Stimulated activated naive CD4-positive, alpha-beta T cell treated with Interleukin-2 at 50 U/mL for 16 hours (primary cell): Measurements from ENCODE around the gene ERGIC3.
"Not testable (repeated sequence)": the region's sequence is repeated elsewhere in the genome, so short reads cannot be mapped to it uniquely, and the experiment has no call there.

Experiments used
- DNase-seq: peaks from one replicate; lab custom pipeline; 2025; lab: John Stamatoyannopoulos, UW

Gene ERGIC3

DNA sequence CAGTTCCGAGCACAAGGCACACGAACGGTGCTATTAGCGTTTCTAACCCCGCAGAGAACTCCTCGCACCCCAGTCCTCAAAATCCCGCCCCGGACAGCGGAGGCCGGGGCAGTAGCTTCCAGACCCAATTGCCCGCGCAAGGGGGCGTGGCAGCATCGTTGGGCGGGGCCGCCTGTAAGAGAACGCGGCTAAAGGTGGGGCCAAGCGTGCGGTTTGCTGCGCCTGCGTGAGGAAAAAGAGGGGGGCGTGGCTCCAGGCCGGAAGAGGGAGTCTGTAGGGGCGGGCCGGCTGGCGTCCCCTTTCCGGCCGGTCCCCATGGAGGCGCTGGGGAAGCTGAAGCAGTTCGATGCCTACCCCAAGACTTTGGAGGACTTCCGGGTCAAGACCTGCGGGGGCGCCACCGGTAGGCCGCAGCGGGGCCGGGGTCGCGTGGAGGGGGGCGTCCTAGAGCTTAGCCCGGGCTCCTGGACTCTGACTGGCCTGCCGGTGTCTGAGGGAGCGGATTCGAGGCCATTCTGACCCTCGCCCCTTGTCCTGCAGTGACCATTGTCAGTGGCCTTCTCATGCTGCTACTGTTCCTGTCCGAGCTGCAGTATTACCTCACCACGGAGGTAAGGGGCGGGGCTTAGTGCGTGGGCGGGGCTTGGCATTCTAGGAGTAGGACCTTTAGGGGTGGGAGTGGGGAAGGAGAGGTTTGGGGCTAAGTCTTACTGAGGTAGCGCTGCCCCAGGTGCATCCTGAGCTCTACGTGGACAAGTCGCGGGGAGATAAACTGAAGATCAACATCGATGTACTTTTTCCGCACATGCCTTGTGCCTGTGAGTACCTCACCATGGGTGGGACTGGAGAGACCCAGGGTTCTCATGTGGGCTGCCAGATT, at the start of gene ERGIC3:
ERGIC3 (plus strand) TSS at position 296 of the 880 bp plus-strand sequence; CDS start at position 316, 20 bp downstream.
- peak; percentile 95 for DNase-seq

DNA sequence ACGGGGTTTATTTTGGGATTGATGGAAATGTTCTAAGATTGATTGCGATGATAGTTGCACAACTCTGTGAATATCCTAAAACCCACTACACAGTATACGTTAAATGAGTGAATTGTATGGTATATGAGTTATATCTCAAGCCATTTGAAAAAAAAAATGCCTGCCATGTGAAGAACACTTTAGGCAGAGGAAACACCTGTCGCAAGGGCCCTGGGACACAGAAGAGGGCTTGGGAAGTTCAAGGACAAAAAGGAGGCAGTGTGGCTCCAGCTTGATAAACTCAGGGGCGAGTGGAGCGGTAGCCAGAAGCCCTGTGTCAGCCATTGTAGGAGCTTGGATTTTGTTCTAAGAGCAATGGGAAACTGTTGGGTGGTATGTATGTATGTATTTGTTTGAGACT, 49.5 kb upstream of the ERGIC3 start:
- DNase-seq = no peak

DNA sequence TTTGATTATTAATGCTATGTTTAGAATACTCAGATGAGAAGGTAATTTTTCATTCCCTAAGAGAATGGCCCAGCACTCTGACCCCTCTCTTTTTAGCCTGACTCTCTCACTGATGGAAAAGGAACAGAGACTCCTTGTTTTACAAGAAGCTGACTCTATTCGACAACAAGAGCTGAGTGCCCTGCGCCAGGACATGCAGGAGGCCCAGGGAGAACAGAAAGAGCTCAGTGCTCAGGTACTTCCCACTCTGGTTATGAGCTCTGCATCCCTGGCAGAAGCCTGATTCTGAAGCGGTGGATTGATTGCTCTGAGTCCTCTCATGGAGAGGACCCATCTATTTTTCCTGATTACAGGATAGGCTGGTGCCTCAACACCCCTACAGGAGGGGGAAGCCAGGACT, 45.4 kb upstream of the ERGIC3 start:
- no peak for DNase-seq

DNA sequence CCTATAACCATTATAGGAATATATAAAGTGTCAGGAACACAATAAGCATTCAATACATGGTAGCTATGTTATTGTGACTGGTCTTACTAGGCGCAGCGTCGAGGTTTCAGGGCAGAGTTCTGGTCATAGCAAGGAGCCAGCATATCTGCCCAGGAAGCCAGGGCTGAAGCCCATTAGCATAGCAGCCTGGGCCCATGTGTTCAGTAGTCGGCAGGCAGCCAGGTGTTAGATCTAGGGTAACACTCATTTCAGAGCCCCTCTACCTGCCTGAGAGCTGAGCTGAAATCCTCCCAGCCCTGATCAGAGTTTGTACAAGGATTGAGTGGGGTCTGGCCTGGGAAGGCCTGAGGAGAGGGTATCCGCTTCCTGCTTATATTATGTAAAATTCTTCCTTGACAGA, 44.6 kb upstream of the ERGIC3 start:
- no peak for DNase-seq

DNA sequence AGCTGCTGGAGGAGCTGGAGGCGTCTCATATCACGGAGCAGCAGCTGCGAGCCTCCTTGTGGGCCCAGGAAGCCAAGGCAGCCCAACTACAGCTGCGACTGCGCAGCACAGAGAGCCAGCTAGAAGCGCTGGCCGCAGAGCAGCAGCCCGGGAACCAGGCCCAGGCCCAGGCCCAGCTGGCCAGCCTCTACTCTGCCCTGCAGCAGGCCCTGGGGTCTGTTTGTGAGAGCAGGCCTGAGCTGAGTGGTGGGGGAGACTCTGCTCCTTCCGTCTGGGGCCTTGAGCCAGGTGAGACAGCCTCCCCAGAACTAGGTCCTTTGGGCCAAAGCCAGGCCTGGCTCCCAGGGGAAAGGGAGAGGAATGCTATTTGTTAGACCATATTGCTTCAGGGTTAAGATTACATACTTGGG, 44.1 kb upstream of the ERGIC3 start:
- no peak for DNase-seq

DNA sequence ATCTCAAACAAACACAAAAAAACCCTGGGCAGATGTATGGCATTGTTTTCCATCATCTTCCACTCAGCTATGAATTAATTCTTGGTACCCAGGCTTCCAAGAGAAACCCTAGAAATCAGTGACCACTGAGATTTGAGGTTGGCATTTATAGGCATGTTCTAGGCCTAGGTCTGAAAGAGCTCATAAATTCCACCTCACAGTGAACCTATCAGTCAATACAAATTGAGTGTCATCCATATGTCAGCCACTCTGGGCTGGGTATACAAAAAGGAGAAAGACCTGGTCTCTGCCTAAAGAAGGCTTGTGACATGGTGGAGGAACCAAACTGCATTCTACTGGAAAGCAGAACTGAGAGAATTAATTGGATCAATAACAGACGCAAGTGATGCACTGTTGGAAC, 42.6 kb upstream of the ERGIC3 start:
- no peak for DNase-seq

DNA sequence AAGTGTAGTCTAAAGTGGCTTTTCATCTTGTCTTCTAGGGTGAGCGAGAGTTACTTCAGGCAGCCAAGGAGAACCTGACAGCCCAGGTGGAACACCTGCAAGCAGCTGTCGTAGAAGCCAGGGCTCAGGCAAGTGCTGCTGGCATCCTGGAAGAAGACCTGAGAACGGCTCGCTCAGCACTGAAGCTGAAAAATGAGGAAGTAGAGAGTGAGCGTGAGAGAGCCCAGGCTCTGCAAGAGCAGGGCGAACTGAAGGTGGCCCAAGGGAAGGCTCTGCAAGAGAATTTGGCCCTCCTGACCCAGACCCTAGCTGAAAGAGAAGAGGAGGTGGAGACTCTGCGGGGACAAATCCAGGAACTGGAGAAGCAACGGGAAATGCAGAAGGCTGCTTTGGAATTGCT, 39.5 kb upstream of the ERGIC3 start:
- no peak for DNase-seq

DNA sequence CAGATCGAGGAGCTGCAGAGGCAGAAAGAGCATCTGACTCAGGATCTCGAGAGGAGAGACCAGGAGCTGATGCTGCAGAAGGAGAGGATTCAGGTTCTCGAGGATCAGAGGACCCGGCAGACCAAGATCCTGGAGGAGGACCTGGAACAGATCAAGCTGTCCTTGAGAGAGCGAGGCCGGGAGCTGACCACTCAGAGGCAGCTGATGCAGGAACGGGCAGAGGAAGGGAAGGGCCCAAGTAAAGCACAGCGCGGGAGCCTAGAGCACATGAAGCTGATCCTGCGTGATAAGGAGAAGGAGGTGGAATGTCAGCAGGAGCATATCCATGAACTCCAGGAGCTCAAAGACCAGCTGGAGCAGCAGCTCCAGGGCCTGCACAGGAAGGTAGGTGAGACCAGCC, 38.6 kb upstream of the ERGIC3 start:
- DNase-seq = no peak

DNA sequence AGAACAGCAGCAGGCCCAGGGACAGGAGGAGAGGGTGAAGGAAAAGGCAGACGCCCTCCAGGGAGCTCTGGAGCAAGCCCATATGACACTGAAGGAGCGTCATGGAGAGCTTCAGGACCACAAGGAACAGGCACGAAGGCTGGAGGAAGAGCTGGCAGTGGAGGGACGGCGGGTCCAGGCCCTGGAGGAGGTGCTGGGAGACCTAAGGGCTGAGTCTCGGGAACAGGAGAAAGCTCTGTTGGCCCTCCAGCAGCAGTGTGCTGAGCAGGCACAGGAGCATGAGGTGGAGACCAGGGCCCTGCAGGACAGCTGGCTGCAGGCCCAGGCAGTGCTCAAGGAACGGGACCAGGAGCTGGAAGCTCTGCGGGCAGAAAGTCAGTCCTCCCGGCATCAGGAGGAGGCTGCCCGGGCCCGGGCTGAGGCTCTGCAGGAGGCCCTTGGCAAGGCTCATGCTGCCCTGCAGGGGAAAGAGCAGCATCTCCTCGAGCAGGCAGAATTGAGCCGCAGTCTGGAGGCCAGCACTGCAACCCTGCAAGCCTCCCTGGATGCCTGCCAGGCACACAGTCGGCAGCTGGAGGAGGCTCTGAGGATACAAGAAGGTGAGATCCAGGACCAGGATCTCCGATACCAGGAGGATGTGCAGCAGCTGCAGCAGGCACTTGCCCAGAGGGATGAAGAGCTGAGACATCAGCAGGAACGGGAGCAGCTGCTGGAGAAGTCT, 37.9 kb upstream of the ERGIC3 start:
- DNase-seq = no peak

DNA sequence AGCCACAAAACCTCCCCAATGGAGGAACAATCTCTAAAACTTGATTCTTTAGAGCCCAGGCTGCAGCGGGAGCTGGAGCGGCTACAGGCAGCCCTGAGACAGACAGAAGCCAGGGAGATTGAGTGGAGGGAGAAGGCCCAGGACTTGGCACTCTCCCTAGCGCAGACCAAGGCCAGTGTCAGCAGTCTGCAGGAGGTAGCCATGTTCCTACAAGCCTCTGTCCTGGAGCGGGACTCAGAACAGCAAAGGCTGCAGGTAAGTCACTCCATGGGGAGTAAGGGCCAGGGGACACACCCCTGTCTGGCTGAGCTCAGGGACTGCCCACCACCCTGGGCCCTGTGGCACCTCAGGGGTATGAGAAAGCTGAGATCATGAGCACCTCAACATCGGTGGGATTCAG, 37.1 kb upstream of the ERGIC3 start:
- DNase-seq = no peak

DNA sequence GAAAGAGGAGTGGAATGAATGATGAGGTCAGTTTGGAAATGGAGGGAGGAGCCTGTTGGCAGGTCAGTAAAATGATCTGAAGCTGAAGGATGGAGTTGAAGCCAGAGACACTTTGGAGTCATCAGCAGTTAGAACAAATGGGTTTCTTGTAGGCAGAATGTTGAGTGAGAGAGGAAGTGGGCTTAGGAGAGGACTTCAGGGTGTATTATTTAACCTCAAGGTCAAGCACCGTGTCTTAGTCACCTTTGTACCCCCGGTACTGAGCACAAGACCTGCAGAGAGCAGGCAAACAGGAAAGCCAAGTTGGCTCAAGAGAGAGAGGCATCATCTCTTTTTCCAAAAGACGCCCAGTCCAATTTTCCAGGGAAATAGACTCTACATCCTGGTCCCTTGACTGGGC, 35.7 kb upstream of the ERGIC3 start:
- no peak for DNase-seq

DNA sequence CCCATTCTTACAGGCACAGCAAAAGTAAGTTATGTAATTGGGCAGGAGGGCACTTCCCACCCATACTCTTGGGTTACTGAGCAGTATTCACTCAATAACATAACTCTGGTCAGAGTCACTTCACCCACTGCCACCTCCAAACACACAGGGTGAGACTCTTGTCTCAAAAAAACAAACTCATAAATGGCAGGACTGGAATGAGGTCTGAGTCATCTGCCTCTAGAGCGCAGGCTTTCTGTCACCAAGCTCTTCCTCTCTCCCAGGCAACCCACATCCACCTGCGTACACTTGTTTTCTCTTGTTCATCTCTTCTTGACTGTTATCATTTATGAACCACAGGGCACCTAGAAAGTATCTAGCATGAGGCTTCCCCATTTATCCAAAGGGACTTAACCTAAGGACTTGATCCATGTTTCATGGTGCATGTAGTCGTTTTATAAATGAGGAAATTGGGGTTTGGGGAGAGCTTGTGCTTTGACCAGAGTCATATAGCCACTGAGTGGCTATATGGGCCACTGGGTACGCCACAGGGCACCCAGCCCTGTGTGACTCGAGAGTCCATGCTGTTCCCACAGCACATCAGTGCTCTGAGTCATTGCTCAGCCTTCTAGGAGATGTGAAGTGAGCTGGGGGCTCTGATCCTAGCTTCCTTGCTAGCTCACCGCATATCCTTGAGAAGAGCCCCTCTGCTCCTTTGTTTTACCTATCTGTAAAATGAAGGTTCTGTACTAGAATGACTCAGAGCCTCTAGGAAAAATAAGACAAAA, 34.8 kb upstream of the ERGIC3 start:
- DNase-seq = no peak

DNA sequence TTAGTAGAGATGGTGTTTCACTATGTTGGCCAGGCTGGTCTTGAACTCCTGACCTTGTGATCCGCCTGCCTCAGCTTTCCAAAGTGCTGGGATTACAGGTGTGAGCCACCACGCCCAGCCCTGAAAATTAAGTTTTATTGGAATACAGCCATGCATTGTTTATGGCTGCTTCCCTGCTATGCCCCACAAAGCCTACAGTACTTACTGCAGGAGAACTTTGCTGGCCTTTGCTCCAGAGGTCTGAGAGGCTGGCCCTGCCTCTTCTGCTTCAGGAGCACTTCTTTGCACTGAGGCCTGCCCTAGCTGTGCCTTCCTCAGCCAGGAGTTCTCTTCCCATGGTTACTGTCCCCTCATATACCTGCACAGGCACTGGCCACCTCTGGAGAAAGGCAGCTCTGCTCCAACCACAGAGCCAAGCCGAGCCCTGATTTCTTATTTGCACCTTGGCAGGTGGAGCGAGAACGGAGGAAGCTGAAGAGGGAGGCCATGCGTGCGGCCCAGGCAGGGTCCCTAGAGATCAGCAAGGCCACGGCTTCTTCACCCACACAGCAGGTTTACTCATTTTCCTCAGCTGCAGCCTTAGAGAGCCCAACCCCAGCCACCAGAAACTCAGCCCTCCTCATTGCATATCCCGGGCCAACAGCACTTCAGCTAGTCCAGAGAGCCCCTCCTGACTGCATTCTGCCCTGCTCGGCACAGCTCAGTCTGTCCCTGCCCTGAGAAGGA, 33.2 kb upstream of the ERGIC3 start:
- DNase-seq = no peak

DNA sequence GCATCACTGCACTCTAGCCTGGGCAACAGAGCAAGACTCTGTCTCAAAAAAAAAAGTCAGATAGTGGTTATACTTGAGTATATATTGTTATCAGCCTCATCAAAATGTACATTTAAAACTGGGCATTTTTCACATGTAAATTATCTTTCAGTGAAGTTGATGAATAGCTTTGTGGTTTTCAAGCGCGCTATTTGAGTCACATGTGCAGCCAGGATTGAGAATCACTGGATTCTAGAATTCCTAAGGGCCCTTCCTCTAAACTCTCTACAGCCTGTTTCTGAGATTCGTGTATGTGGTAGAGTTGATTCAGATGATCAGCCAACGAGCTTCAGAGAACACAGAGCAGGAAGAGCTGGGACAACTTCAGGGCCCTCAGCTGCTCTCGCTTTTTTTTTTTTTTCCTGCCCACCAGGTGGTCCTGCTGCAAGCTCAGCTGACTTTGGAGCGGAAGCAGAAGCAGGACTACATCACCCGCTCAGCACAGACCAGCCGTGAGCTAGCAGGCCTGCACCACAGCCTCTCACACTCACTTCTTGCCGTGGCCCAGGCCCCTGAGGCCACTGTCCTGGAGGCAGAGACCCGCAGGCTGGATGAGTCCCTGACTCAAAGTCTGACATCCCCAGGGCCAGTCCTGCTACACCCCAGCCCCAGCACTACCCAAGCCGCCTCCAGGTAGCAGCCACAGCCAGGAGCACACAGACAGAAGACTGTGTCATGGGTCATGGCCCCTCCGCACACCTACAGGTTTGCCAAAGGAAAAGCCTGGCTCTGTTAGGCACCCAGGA, 30.7 kb upstream of the ERGIC3 start:
- no peak for DNase-seq

DNA sequence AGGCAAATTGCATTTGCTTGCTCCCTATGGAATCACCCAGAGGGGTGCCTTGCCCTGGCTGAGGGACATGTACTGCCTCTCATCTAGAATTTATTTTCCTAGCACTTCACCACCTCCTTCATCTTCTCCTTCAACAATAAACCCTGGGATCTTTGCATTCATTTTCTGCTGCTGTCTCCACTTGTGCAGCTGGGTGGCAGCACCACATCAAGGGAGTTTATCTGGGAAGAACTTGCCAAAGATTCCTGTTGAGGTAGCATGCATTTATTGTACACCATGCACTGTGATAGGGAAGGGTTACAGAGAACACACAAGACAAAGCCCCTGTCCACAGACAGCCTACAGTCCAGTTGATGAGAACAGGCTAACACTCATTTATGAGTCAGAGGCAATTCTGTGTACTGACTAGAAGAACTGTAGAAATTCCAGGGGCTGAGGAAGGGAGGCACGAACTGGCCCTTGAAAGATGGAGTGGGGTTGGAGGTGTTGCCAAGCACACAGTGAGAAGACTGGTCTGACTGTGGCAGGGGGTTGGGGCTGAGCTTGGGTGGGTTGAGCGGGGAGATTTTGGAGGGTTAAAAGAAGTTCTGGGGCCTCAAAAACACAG, 30.0 kb upstream of the ERGIC3 start:
- DNase-seq = no peak

DNA sequence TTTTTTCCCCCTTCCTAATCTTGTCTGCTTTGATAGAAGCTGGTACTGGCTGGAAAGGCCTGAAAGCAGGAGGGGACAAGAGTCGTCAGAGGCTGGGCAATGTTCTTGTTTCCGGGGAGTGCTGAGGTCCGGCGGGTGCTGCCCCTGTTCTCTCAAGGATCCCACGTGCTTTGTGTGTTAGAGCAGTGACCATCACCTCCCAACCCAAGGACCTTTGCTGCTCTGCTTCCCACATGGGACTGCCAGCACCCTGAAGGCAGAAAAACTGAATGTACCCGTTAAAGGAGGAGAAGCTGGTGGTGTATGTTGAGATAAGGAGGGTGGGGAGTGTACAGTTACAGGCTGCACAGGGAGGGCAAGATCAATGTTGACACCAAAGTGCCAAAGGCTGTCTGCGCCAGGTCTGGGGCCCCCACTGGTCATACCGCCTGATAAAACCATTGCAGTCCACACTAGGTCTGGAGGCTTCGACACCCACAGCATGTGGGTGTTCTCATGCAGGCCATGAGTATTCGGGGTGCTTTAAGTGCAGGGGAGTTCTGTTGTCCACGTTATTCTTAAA, 27.4 kb upstream of the ERGIC3 start:
- DNase-seq = no peak

DNA sequence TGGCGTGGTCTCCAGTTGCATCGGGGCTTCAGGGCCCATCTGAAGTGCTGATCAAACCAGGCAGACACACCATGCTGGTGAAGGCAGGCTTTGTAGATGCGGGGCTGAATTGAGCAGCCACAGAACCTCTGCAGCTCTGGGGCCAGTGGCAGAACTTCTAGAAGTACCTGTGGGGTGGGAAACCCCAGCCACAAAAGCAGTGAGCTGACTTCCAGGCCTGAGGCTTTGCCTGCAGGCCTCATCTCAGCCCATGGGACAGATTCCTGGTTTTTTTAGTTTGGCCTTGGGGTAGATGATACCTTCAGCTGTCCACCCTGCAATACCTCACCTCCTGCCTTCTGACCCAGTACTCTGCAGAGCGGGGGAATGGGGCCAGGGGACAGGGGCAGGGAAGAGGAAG, 26.5 kb upstream of the ERGIC3 start:
- no peak for DNase-seq

DNA sequence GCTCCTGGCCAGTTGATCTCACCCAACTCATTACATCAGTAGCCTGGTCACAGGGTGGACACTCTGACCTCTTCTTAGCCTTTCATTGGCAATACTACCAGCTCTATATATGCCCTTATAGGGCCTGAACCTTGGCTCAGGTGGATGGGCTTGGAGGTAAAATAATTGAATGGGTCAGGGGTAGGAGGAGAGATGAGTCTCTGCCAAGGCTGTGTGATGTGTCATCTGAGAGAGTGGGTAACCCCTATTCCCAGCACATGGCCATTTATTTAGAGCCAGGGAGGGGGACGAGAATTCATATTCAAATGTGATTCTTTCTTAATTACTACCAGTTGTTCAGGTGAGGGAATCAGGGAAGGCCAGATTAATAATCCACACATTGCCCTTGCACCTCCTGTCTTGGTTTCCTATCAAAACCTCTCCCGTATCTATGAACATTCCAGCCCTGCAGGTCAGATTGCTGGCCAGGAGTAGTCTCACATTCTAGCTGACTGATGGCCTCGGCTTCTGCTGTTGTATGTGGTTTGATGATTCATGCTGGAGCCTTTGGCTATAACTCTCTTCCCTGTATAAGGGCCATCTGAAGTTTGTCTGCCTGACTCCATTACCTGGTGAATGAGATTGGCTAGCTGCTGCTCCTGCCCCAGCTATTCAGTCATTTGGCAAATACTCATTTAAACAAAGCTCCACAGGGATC, 25.8 kb upstream of the ERGIC3 start:
- no peak for DNase-seq

DNA sequence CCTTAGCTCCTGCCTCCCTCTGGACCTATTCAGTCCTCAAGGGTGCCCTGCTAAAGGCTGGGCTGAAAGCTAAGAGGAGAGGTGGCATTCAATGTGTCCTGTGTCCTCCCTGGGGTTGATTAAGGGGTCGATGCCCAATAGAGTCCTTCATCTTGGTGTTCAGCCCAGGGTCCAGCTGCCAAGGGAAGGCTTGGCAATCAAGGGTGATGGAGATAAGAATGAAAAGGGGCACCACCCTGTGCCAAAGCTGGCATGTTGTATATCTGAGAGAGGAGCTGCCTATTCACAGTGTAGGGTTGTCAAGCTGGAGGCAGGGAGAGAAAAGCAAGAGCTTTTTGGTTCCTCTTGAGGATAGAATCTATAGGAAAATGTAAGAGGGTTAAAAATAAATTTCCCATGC, 24.8 kb upstream of the ERGIC3 start:
- DNase-seq = no peak

DNA sequence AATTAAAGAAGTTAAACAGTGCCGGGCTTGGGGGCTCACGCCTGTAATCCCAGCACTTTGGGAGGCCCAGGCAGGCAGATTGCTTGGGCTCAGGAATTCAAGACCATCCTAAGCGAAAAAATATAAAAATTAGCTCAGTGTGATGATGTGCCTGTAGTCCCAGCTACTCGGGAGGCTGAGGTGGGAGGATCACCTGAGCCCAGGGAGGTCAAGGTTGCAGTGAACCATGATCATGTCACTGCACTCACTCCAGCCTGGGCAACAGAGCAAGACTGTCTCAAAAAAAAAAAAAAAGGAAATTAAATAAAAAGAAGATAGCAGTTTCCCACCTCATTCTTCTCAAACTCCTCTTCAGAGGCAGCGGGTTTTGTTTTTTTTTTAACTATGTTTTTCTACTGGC, 24.1 kb upstream of the ERGIC3 start:
- DNase-seq = not testable (repeated sequence)
